HG03378 (cell line): ENCODE data around the gene PTGES.

Experiments used
- ATAC-seq: cut with Tn5 transposase; IDR thresholded peaks from one replicate; pipeline ENCODE4 v1.9.1; 2021; ENCODE audit warnings: mild to moderate bottlenecking, moderate library complexity; ENCODE audit not compliant: unreplicated experiment

The PTGES gene

DNA sequence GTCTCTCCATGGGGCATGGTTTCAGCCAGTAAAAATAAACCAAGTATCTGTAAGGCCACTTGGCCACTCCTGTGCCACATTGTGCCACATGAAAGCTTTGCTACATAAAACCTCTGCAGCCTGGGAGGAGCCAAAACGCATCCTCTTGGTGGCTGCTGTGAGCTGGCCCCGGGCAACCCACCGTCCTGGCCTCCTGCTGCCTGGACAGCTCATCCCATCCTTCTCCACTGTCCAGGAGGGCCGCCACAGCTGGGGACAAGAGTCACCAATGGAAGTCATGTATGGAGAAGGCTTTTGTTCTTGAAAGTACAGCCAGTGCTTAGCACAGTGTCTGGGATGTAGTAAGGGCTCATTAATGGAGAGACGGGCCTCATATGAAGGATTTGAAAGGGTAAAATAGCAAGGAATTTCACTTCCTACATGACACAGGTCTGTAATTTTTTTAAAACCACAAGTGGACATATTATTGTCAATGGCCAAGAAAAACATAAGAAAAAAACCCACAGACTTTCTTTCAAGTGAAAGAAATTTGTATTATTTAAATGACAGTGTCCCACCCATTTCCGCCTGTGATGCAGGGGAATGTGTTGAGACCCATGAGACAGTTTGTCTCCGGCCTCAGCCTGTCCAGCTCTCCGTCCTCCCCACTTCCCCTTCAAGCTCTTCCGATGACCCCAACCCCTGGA is 6.6 kb downstream of the PTGES start:
- ATAC-seq = no peak

DNA sequence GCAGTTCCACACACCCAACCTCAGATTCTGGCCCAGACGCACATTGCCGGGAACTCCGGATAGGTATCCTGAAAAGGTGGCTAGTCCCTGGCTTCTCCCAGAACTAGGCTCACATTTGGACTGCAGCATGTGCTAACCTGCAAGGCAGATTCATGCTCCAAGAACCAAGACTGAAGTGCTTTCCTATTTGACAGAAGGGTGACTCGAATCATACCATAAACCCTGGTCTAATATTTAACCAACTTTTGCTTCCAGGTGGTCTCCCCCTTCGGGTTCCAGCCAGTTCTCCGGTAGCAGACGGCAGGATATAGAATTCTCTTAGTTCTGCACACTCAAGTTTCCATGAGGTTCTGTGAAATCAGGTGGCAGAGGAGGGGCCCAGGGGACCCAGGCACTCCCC is 7.6 kb downstream of the PTGES start:
- ATAC-seq = no peak

DNA sequence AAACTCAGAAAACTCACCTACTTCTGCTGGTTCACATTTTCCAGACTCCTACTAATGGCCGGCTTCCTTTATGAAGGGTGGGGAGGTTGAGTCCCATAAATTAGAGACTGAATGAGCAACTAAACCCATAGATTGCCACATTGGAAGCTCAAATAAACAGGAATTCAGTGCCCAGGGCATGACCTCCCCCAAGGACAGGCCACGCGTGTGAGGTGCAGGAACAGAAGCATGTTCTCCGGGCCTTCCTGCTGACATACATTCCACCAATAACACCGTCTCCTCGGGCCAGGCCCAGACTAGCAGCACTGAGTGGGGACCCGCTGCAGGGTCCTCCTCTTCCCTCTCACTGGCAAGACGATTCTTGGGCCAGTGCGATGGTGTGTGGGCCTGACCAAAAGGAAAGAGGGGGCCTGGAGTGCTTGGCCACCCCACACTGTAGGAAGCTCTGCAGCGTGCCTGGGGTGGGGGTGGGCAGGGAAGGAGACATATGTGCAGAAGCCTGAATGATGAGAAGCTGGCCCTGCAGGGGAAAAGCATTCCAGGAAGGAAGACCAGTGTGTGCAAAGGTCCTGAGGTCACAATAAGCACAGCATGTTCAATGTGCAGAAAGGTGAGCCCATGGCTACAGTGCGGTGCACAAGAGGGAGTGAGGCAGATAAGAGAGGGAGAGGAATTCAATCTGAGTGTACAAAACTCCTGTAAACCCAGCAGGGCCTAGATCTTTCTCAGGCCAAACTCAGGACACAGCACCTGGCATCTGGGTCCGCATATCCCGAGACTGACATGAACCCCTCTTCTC is 12.0 kb downstream of the PTGES start:
- ATAC-seq = no peak

DNA sequence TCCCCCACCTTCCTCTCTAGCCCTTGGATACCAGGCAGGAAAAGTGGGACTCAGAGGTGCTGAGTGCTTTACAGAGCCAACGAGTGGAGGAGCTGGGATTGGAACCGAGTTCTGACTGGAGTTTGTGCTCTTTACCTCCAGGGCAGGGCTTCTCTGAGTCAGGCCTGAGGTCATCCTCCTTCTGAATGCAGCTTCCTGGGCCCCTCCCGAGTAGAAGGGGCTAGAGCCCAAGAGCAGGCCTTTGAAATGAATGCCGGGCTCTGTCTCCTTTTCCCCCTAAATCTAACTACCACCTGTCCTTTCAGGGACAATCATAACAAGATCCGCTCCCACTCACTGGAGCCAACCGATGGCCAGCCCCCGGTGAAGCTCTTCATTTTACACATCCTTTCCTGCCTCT is 12.7 kb downstream of the PTGES start:
- ATAC-seq = no peak

DNA sequence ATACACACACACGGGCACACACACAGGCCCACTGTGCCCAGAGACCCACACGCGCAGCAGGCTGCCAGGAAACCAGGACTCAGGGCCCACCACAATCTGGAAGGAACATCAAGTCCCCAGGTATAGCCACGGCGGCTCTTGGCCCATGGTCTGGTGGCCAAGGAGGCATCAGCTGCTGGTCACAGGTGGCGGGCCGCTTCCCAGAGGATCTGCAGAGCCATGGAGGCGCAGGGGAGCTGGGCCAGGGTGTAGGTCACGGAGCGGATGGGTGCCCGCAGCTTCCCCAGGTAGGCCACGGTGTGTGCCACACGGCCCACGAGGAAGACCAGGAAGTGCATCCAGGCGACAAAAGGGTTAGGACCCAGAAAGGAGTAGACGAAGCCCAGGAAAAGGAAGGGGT is 13.4 kb downstream of the PTGES start:
- ATAC-seq = no peak

DNA sequence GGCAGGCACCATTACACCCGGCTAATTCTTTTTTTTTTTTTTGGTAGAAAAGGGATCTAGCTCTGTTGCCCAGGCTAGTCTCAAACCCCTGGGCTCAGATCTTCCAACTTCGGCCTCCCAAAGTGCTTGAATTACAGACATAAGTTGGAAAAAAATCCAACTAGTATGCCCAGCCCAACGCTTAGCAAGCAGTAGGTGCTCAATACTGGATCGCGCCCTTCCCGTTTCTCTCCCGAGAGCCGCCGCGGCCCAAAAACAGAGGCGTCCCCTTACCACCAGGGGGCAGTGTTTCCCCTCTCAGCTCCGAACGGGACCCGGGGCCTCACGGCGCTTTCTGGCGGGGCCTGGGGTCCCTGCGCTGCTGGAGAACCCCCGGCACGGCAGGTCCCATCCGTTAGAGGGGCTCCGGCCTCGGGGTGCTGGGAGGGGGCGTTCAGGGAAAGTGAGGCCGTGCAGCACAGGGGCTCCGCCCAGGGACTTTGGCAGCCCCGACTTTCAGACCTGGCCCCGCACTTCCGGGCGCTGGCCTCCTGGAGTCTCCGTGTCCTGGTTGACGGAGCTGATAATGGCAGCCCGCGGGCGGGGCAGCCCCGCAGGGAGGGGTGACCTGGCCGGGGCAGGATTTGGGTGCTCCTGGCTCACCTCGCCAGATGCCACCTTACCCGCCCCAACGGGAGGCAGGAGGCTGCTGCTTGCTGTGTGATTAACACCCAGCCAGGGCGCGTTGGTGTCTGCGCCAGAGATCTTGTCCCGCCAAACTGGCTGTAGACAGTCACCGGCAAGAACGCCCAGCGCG is 15.2 kb downstream of the PTGES start:
- no peak for ATAC-seq

DNA sequence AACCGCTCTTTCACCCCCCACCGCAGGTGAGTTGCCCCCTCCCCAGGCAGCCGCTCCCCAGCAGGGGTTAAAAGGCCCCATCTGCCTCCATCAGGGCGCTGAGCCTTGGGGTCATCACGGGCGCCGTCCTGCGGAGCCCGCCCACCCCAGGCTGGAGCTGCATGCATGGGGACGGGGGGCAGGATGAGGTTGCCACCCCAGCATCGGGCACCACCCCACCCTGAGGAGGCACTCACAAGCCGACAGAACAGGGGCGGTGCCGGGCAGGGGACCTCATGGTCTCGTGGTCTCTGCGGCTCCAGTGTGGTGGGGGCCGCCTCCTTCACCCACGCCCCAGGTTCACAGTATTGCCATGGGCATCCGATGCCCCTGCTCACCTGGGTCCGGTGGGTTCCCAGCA is 16.5 kb downstream of the PTGES start:
- no peak for ATAC-seq

DNA sequence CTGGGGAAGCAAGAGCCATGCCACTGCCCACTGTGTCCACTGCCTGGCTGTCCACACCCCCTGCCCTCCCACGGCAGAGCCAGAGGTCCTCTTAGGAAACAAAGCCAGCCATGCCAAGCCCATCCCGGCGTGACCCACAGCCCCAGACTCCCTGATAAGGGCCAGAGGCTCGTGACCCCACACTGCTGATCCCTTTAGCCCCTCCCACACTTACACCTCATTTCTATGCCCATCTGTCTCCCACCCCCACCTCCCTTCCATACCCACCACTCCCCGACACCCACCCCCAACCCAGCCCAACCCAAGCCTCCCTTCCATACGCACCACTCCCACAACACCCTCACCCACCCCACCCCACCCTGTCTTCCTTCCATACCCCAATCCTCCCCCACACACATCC is 17.3 kb downstream of the PTGES start:
- no peak for ATAC-seq

DNA sequence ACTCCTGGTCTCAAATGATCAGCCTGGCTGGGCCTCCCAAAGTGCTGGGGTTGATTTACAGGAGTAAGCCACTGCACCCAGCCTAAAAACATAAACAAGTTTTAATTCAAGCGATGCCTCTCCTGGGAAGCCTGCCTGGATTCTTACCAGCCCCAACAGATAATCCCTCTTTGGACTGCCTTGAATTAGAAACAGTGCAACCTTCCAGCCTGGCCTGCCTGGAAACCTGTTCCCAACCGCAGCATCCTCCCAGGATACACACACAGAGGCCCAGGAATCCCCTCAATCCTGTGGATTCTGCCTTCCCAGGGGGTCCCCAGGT is 19.2 kb downstream of the PTGES start:
- ATAC-seq = no peak

DNA sequence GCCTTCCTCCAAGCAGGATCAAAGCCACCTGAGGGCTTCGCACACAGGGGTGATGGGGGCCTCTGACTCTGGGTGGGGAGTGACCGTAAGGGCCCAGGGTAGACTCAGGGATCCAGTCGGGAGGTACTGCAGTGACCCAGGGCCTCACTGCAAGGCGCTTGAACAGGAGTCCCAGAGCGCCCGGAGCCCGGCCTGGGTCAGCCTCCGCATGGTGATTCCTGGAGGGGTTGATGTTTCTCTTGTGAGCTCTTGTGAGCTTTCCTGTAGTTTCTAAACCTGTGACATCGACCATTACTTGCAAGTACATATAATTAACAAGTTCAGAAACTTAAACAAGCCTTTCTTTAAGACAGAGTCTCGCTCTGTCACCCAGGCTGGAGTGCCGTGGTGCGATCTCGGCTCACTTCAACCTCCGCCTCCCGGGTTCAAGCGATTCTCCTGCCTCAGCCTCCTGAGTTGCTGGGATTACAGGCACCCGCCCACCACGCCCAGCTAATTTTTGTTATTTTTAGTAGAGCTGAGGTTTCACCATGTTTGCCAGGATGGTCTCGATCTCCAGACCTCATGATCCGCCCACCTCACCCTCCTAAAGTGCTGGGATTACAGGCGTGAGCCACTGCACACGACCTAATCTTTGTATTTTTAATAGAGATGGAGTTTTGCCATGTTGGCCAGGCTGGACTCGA is 19.8 kb downstream of the PTGES start:
- no peak for ATAC-seq

DNA sequence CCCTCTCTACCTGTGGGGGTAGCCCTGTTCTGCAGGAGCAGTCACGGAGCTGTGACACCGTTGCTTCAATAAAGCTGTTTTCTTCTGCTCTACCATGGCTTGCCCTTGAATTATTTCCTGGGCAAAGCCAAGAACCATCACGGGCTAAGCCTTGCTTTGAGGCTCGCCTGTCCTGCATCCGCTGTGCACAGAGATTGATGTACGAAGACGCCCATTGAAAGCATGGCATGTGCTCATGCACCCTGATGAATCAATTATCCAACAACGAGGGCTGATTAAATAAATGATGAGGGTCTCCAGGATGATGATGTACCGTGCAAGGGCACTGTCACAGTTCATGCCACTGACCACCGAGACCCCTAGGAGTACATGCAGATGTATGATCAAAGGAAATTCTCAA is 20.7 kb downstream of the PTGES start:
- no peak for ATAC-seq

DNA sequence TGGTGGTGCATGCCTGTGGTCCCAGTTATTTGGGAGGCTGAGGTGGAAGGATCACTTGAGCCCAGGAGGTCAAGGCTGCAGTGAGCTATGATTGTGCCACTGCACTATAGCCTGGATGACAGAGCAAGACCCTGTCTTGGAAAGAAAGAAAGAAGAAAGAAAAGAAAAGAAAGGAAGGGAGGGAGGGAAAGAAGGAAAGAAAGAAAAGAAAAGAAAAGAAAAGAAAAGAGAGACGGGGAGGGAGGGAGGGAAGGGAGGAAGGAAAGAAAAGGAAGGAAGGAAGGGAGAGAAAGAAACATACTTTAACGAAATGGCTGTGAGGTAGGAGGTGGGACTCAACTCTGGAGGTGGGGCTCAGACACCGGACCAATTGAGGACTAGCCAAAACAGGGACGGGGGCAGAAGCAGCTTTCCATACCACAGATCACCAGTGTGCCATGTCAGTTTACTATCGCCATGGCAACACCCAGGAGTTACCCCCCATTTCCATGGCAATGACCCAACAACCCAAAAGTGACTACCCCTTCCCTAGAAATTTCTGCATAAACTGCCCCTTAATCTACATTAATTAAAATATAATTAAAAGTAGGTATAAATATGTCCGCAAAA is 21.3 kb downstream of the PTGES start:
- no peak for ATAC-seq

DNA sequence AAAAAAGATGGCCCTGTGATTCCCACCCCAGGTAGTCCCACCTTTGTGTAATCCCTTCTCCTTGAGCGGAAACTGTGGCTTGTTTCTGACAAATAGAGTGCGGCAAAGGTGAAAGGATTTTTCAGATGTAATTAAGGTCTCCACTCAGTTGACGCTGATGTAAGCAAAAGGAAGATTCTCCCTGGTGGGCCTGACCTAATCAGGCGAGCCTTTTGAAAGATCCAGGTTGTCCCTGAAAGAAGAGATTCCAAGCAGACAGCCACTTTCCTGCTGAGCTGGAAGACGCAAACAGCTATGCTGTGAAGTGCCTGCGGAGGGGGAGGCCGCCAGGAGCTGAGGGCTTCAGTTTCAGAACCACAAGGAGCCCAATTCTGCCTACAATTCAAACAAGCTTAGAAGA is 24.1 kb downstream of the PTGES start:
- ATAC-seq = no peak

DNA sequence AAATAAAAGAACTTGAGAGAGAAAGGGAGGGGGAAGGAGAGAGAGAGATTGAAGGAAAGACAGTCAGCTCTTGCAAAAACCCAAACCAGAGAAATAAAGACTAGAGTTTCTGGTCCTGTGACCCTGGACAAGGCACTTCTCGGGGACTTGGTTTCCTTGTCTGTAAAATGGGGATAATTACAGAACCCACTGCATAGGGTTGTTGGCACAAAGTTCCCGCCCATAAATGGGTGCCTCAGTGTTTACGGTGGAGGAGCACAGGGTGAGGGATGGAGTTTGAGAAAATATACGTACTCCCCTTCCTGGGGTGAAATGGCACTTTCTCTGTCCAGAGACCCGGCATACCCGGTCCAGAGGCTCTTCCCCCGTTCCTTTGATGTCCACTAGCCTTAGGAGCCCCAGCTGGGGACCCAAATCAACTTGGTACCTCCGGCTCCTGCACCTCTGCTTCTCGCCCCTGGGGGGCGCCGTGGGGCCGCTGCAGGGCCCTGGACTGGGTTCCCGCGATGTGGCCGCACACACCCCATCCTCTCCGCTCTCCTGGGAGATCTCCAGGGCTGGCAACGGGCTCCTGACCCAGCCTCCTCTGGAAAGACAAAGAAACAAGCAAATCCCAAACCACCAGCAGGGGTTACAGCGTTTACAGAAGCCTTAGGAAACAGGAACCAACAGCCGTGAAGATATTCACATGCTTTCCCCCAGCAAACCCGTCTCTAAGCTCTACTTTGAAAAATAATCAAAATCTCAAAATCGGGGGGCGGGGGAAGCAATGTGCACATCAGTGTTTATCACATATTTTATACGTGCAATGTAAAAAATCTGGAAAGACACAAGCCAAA is 26.3 kb downstream of the PTGES start:
- no peak for ATAC-seq

DNA sequence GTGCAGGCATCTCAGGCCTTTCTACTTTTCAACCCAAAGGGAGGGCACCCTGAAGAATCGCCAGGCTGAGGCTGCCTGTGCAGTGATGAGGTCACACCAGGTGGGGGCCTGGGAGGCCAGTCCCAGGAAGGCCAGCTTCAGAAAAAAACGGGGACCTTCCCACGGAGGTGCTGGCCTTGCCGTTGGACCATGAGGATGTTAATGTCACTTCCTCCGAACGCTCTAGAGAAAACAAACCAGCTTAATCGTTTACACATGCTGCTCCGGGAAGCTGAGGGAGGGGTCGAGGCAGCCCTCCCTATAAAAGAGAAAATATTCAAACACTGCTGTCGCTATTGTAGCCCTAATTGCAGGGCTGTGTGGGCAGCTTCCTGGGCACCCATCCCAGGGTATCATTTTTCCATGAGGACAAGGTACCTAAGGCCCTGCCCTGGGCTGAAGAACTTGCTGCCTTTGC is 27.0 kb downstream of the PTGES start:
- ATAC-seq = no peak

DNA sequence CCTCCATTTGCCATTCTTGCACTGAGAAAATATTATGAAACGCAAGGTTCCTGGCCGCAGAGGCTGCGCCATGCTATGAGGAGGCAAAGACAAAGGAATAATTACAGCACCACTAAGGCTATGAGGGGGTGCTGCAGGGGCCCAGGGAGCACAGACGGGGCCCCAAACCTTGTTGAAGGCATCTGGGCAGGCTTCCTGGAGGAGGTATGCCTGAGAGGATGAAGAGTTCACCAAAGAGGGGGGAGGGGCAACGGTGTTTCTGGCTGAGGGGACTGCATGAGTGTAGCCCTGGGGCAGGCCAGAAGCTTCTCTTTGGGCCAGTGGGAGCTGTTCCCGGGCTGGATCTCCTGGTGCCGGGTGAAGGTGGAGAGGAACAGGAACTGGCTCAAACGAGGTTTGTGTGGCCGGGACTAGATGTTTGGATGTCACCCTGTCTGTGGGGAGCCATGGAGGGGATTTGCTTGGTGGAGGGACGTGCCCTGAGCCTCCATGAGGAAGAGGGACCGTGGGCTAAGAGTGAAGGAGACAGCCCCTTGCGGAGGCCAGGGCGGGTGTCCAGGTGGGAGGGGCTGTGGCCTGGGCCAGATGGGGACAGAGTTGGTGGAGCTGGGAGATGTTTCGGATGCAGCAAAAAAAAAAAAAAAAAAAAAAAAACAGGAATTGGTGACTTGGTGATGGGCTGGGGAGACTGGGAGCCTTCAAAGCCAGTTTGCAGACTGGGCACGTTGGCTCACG is 28.2 kb downstream of the PTGES start:
- no peak for ATAC-seq

DNA sequence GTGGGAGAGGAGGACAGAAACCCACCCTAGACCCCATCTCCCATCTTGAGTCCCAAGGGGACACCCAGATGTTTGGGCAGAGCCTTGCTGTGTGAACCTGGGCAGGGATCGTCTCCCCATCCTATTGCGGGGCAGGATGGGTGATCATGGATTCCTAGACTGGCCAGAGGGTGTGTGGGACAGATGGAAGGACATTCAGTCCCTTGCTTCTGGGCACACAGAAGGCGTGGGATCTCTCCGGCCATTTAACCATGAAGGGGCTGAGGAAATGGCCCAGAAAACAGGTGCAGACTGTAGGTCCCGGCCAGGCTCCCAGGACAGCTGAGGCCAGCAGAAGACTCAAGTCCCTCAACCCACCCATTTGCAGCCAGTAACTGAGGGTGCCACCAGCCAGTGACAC is 29.9 kb downstream of the PTGES start:
- ATAC-seq = no peak

DNA sequence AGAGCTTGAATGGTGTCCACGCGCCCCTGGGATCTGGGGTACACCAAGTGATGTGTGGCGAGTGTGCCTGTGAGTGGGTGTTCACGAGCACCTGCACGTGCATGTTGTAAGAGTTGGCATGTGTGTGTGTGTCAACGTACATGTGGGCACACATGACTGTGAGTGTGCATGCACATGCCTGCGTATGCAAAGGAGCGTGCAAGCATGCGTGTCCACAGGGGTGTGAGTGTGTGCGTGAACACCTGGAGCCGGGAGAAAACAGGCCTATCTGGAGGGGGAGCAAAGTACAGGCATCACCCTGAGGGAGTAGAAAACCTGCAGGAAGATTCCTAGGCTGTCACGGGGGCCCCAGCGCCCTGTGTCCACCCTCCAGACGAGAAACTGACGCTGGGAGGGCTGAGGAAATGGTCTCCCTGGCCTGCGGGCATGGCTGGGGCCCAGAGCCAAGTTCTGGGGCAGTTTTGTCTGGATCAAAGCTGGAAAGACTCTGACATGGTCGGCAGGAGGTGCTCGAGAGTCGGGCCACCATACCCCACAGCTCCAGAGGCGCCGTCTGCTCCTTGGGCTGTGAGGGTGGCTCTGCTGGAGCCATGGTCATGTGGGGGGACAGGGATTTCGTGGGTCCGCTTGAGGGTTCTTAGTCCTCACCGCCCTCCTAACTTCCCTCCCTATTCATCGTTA is 31.8 kb downstream of the PTGES start:
- ATAC-seq = no peak
